ENCODE measurements around the gene SND1.
A peak's percentile ranks its signal among the peaks of the same experiment; 100 is the strongest.

SND1 gene

GRCh38 chr7:127683776-127684681 lies 32.0 kb downstream of the SND1 start:
- DNase-seq (ENCODE audit: low read depth), result no peak

GRCh38 chr7:127689194-127689772 lies 37.3 kb downstream of the SND1 start:
- DNase-seq (ENCODE audit: low read depth), result no peak

GRCh38 chr7:127690337-127690736 lies 38.3 kb downstream of the SND1 start:
- no peak for DNase-seq (ENCODE audit: low read depth)

- no peak for DNase-seq (ENCODE audit: low read depth)
Observed at GRCh38 chr7:127690806-127691205, 38.8 kb downstream of the SND1 start.

- no peak for DNase-seq (ENCODE audit: low read depth)
Observed at GRCh38 chr7:127692200-127692599, 40.2 kb downstream of the SND1 start.

GRCh38 chr7:127699853-127700252 lies 47.9 kb downstream of the SND1 start:
- DNase-seq (ENCODE audit: low read depth), result no peak

GRCh38 chr7:127702052-127702652 lies 50.2 kb downstream of the SND1 start:
- no peak for DNase-seq (ENCODE audit: low read depth)

GRCh38 chr7:127702938-127703337 lies 50.9 kb downstream of the SND1 start:
- no peak for DNase-seq (ENCODE audit: low read depth)

- DNase-seq (ENCODE audit: low read depth), result no peak
Observed at GRCh38 chr7:127704211-127704610, 52.2 kb downstream of the SND1 start.

GRCh38 chr7:127705461-127705959 lies 53.5 kb downstream of the SND1 start:
- DNase-seq (ENCODE audit: low read depth), result no peak

GRCh38 chr7:127706766-127707165 lies 54.8 kb downstream of the SND1 start:
- no peak for DNase-seq (ENCODE audit: low read depth)

GRCh38 chr7:127708201-127708600 lies 56.2 kb downstream of the SND1 start:
- no peak for DNase-seq (ENCODE audit: low read depth)

- peak; percentile 36 for DNase-seq (ENCODE audit: low read depth)
Observed at GRCh38 chr7:127708788-127709187, 56.8 kb downstream of the SND1 start.

- DNase-seq (ENCODE audit: low read depth), result no peak
Observed at GRCh38 chr7:127710635-127711034, 58.6 kb downstream of the SND1 start.

- DNase-seq (ENCODE audit: low read depth), result no peak
Observed at GRCh38 chr7:127711872-127712271, 59.9 kb downstream of the SND1 start.

- DNase-seq (ENCODE audit: low read depth), result no peak
Observed at GRCh38 chr7:127713006-127713405, 61.0 kb downstream of the SND1 start.

GRCh38 chr7:127713758-127714157 lies 61.8 kb downstream of the SND1 start:
- DNase-seq (ENCODE audit: low read depth), result no peak

GRCh38 chr7:127715272-127715671 lies 63.3 kb downstream of the SND1 start:
- DNase-seq (ENCODE audit: low read depth), result no peak

- no peak for DNase-seq (ENCODE audit: low read depth)
Observed at GRCh38 chr7:127715901-127716300, 63.9 kb downstream of the SND1 start.

- DNase-seq (ENCODE audit: low read depth), result no peak
Observed at GRCh38 chr7:127717502-127718339, 65.7 kb downstream of the SND1 start.

GRCh38 chr7:127718340-127718679 lies 66.3 kb downstream of the SND1 start:
- DNase-seq (ENCODE audit: low read depth), result no peak

- DNase-seq (ENCODE audit: low read depth), result no peak
Observed at GRCh38 chr7:127726476-127726875, 74.5 kb downstream of the SND1 start.

Data from HS-27A (cell line).